Measurements from ENCODE around the gene TFF1.

The TFF1 gene

DNA sequence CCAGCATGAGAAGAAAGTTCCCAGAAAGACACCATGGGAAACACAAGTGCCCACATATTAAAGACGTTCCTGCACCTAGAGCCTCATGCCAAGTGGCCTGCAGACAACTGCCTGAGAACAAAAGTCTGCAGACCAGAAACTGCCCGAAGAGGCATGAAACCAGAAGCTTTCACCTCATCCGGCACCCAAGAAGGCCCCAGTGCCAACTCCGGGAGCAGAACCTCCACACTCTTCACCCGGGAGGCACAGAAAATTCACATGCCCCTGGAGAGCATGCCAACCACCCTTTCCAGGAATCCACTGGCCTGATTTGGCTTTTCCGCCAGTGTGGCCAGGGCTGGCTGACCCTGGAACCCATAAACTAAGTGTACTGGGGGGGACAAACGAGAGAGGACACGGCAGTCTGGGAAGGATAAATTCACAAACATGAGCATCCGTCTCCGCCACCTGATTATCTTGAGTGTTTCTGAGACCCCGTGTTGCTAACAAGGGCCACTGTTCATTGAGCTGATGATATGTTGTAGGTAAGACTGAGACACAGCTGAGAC is 22.3 kb downstream of the TFF1 start:
- DNase-seq (ENCODE audit: low read depth, low spot score): no peak

- no peak for DNase-seq (ENCODE audit: low read depth, low spot score)
These were observed 22.8 kb downstream of the TFF1 start for GRCh38 chr21:42343556-42343955.

DNA sequence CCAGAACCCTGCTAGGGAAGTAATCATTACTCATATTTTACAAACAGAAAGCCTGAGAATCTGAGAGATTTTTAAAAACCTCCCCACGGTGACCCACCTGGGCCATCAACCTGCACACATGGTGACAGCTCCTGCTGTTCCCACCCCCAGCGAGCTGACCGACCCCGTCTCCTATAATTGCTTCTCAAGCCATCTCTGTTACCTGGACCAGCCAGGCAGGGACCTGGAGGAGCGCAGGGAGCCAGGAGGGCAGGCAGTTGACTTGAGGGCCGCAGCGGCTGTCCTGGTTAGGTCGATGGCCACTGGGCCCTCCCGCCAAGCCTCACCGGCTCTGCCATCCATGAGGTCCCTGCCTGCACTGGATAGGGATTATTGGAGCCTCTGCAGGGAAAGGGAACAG is 23.2 kb downstream of the TFF1 start:
- no peak for DNase-seq (ENCODE audit: low read depth, low spot score)

DNA sequence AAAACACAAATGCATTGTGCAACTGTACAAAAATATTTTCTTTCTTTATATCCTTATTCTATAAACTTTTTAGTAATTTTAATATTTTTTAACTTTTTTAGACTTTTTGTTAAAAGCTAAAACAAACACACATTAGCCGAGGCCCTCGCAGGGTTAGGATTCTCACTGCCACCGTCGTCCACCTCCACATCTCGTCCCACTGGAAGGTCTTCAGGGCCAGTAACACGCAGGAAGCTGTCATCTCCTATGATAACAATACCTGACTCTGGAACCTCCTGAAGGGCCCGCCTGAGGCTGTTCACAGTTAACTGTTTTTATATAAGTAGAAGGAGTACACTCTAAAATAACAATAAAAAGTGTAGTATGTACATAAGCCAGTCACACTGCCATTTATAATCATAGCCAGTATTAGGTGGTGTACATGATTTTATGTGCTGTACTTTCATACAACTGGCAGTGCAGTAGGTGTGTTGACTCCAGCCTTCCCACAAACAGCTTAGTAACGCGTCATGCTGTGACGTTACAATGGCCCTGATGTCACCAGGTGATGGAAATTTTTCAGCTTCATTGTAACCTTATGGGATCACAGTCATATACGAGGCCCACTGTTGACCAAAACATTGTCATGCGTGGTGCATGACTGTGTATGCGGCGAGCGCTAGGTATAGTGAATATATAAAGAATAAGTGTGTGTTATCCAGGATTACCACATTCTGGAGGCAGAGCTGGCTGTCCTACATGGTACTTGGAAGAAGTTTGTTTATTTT is 24.4 kb downstream of the TFF1 start:
- no peak for DNase-seq (ENCODE audit: low read depth, low spot score)

- no peak for DNase-seq (ENCODE audit: low read depth, low spot score)
These were observed 25.9 kb downstream of the TFF1 start for GRCh38 chr21:42340187-42341050.

DNA sequence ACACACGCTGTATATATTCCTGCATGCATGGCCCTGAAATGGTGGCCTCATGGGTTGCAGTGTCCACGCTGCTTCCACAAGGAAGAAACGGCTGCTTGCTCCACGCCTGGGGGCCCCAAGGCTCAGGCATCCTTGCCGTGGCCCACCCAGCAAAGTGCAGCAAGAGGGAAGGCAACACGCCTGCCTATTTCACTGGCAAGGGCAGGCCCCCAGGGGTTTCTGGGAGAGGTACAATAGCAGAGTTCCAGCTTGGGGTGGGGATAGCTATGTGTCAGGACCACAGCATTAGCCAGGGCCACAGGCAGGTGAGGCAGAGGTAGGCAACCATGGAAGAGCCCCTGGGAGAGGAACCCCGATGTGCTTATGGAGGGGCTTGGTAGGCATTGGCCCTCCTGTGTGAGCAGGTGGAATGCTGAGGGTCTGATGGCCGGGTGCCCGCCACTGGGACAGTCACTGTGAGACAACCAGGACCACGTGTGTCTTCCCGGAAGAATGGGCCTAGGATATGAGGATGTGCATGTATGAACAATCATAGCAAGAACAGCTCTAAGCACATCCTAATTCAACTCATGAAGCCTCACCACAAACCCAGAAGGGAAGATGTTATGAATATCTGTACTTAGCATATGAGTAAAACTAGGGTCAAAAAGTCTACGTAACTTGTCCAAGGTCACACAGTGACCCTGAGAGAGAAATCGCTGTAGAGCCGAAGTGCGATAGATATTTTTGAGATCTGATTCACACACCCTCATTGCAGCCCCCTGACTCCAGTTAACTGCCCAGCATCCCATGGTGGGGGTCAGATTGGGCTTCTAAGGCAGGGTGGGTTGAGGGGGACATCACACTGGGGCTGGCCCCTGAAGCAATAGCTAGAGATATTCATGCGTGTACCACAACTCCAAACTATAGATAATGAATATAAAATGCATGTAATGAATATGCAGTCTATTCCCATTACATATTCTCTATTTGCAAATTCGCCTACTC is 27.3 kb downstream of the TFF1 start:
- no peak for DNase-seq (ENCODE audit: low read depth, low spot score)

DNA sequence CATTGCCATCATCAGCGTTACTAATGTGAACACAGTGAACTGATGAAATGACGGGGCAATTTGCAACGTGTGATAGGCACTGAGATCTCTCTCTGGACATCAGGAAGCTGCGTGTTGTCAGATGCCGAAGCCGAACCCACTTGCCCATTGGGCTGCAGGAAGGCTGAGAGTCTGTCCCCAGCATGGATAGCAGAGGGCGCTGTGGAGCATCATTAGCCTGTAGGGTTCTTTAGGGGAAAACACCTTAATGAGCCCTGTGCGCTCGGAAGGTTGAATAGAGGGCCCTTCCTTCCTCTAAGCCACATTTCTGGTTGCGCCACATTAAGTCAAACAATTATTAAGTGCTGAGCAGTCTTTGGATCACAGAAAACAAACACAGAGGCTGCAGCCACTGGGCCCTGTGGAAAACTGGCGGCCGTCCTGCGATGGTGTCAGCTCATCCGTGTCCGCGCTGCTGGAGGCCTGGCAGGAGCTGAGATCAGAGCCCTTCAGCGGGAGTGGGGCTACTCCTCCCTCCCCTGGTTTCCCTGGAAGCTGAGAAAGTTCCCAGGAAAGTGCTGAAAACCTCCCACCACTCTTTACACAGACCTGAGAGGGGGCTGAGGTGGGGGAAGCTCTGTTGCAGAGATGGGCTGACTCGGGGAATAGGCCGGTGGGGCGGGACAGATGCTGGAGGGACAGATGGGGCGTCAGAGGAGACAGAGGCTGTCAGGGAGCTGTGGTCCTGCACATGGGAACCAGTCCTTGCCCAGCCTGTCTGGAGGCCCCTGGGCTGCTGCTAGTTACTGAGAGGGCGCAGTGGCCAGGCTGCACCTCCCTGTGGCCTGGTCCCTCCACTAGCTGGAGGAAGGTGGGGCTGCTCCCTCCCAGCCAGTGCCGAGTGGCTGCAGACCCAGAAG is 28.3 kb downstream of the TFF1 start:
- peak; percentile 68 for DNase-seq (ENCODE audit: low read depth, low spot score)

- DNase-seq (ENCODE audit: low read depth, low spot score): no peak
These were observed 29.1 kb downstream of the TFF1 start for GRCh38 chr21:42337276-42337675.

DNA sequence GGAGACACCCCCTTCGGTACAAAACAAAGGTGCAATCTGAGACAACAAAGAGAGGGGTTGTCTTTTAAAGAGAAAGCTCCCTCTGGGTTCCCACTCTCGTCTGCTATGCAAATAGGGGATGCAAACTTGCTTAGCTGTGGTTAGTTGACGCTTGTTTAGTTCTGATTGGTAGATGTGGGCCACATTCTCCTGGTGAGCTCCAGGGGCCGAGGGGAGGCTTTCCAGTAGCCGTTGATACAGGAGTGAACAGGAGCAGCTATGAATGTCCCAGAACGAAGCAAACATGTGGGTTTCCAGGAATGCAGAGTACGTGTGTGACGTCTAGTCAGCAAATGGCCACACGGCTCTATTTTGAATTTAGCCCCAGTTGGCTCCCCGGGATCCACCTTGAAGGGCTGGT is 30.3 kb downstream of the TFF1 start:
- DNase-seq (ENCODE audit: low read depth, low spot score): peak; percentile 84

- DNase-seq (ENCODE audit: low read depth, low spot score): no peak
These were observed 33.6 kb downstream of the TFF1 start for GRCh38 chr21:42332557-42333317.

DNA sequence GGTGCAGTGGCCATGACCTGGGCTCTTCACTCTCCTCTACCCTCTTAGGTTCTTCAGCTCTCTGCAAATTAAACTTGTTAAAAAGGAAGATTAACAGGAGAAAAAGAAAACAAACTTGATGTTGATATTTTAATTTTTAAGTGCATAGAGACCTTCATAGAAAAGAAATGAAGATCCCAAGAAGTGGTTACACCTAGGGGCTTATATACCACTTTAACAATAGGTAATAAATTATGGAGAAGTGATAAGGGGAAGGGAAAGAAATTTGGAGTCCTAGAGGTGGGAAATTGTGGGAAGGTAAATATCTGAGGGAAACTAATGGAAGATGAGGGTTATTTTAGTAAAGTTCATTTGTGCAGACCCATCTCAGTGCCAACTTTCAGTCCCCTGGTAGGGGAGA is 34.7 kb downstream of the TFF1 start:
- DNase-seq (ENCODE audit: low read depth, low spot score): no peak

DNA sequence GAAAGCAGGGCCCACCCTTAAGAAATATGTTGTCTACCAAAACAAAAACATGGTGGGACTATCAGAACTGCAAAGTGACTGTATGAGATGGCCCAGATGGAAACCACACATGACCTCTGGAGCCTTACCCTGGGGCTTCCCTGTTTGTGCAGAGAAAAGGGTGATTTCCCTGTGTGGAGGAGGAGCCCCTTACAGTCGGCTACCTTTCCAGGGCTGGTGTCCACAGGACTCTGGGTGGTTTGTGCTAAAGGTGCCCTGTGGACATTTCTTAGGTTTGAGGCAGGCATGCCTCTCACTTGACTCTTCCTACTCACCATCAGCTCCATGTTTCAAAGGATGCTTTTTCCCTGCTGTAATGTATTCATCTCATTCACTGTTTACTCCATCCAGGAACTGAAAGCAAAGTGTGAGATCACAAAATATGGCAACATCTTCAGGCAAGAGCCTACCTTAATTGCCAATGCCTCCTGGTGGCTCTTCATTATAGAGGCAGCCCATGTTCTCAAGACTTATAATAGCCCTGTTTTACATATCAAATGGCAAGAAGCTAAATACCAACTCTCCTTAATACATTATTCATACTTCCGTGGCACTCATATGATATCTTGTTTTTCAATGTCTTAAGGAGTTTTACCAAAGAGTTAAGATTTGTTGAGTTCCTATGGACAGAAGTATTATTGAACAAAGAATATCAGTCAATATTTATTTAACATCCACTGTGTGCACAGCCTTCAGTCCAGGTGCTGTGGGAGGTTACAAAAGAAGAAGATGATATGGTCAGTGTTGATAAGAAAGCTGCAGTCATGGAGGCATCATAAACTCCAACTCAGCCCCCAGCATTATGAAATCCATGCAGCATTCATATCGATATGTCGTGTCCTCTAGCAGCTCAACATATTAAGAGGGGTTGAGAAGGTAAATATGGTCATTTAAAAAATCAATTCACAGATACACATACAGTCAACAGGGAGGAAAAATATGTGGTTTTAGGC is 35.7 kb downstream of the TFF1 start:
- no peak for DNase-seq (ENCODE audit: low read depth, low spot score)

DNA sequence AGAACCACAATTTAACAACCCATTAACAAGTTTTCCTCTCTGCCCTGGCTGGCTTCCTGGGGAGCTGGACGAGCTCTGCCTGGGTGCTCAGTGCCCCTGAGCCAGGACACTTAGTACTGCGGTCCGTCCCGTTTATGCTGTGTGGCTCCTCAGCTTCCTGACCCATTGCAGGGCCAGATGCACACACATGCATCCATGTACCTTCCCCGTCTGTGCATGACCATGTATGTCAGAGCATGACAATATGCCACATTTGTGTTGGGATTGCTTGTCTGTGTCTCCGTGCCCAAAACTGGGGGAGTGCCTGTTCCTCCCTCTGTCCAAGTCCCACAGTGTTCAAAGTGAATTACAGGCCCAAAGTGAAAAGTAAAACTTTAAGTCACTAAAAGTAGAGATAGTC is 41.4 kb downstream of the TFF1 start:
- no peak for DNase-seq (ENCODE audit: low read depth, low spot score)

DNA sequence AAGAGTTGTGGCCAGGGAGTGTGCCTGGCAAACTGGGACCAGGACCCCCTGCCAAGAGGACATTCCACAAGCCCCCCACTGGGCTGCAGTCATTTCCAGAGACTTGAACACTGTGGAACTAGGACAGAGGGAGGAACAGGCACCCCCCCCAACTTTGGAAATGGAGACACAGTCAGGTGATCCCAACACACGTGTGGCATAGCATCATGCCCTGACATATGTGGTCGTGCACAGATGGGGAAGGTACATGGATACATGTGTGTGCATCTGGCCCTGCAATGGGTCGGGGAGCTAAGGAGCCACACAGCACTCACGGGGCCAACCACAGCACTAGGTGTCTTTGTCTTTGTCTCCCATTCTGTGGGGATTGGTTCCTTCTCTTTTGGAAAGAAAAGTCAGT is 44.5 kb downstream of the TFF1 start:
- no peak for DNase-seq (ENCODE audit: low read depth, low spot score)

DNA sequence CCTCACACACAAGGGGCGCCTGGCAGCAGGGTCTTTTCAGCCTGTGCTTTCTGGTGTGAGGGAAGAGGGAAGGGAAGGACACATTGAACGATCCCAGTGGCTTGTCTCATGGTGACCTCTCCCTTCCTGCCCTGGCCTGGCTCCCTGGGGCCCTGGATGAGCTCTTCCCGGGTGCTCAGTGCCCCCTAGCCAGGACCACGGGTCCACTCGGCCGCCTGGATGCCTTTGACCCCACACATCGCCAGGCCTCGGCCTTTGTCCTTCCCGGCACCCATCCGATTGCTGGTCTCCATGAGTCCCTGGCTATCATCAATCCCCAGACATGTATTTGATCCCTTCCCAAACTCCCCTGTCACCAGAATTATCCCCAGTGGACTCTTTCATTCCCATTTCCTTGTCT is 45.1 kb downstream of the TFF1 start:
- no peak for DNase-seq (ENCODE audit: low read depth, low spot score)

DNA sequence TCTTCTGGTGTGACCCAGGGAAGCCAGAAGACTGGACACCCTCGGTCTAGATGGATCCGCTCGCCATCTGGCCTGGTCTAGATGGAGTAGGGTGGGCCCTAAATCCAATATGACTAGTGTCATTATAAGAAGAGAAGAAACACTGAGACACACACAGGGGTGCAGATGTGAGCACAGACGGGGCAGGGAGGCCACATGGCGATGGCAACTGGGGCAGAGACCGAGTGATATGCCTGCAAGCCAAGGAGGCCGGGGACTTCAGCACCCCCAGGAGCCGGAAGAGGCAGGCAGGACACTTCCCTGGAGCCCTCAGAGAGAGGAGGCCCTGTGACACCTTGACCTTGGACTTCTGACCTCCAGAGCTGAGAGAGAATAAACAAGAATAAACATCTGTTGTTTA is 45.5 kb downstream of the TFF1 start:
- DNase-seq (ENCODE audit: low read depth, low spot score): no peak

GRCh38 chr21:42319851-42320572 is 46.3 kb downstream of the TFF1 start:
- DNase-seq (ENCODE audit: low read depth, low spot score): no peak

DNA sequence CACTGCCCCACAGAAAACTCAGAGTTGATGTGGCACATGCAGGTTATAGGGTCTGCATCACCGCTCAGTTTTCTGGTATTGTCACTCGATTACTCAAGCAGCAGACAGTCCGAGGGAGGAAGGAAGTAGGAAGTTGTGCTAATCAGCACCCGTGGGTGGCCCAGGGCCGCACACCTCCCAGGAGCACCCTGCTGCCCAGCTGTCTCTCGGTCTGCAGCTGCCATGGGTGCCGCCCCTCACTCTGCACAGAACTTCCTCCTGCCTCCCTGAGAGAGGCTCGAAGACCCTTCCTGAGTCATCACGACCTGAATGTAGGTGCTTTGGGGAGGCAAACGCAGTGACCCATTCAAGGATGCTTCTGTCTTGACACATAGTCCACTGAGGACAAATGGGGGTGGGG is 47.0 kb downstream of the TFF1 start:
- DNase-seq (ENCODE audit: low read depth, low spot score): no peak
